NCI-H1930 (cell line): ENCODE measurements around the gene PTPRN2.
"Not testable (repeated sequence)": the region's sequence is repeated elsewhere in the genome, so short reads cannot be mapped to it uniquely, and the experiment has no call there.

Experiments
- DNase-seq, 2 experiments: peaks; one replicate each; lab custom pipeline; 2025; lab: John Stamatoyannopoulos, UW

Gene PTPRN2

GRCh38 chr7:158264881-158265742, 322.5 kb downstream of the PTPRN2 start:
- no peak for DNase-seq

DNA sequence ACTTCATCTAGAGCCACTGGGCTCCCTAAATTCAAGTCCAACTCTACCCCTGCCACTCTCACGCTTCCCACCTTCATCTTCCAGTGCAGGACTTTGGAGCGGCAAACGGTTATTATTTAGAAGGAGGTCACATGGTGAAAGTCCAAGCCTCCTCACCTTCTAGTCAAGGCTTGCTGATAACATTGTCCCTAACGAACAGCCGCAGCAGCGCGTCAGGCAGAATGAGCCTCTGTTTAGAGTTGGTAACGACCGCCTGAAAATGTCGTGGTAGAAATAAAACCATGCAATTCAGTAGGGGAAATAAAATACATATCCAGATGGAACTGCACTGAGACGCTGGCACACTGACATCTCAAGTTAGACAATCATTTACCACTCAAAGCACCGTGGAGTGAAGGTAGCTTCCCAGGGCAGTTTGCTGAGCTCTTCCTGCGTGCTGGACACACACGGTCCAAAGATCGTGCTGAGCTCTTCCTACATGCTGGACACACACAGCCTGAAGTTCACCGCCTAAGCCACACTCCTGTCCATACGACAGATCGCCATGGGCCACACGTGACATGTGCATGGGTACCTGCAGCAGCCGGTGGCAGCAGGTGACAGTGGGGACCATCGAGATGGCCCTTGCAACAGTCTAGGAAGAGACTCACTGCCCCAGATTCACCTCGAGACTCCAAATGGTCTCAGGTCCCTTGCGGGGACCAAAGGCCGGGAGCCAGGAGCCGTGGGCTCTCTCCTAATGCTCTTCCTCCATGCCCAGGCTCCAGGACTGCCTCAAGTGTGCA, 323.5 kb downstream of the PTPRN2 start:
- no peak for DNase-seq

DNA sequence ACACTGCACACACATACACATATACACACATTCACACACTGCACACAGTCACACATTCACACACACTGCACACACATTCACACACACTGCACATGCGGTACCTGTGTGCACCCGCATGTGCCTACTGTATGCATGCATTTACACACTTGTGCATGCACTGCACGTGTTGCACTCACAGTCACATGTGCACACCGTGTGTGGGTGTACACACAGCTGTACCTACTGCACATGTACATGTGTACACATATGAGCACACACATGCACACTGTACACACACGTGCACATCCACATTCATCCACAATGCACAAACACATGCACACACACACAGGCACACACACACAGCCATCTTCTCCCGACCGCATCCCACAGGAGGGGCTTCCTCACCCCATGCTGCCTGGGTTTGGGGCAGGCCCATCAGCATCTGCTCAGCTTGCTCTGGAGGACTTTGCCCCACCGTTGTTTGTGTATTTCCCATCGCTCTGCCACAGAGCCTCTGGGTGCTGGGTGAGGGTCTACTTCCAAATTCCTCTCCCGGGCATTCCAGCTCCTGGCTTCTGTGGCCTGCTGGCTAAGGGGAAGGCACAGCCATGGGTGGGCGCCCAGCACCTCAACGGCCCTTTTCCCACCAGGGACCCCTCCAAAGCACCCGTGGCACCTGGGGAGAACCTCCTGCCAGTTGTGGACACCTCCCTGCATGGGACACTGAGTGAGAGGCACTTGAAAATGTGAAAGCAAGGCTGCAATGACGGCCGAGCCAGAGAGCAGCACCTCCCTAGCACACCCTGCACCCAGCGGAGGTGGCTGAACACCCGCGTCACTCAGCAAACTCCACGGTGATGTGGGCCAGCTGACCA, 324.3 kb downstream of the PTPRN2 start:
- no peak for DNase-seq

DNA sequence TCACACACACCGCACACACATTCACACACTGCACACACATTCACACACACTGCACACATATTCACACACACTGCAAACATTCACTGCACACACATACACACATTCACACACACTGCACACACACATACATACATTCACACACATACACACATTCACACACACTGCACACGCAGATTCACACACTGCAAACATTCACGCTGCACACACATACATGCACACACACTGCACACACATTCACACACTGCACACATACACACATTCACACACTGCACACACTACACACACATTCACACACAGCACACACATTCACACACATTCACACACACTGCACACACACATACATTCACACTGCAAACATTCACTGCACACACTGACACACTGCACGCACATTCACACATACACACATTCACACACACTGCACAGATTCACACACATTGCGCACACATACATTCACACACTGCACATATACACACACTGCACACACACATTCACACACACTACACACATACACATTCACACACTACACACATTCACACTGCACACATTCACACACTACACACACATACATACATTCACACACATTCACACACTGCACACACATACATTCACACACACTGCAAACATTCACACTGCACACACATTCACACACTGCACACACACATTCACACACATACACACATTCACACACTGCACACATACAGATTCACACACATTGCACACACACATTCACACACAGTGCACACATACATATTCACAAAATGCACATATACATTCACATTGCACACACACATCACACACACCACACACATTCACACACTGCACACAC, 325.1 kb downstream of the PTPRN2 start:
- DNase-seq, result no peak

DNA sequence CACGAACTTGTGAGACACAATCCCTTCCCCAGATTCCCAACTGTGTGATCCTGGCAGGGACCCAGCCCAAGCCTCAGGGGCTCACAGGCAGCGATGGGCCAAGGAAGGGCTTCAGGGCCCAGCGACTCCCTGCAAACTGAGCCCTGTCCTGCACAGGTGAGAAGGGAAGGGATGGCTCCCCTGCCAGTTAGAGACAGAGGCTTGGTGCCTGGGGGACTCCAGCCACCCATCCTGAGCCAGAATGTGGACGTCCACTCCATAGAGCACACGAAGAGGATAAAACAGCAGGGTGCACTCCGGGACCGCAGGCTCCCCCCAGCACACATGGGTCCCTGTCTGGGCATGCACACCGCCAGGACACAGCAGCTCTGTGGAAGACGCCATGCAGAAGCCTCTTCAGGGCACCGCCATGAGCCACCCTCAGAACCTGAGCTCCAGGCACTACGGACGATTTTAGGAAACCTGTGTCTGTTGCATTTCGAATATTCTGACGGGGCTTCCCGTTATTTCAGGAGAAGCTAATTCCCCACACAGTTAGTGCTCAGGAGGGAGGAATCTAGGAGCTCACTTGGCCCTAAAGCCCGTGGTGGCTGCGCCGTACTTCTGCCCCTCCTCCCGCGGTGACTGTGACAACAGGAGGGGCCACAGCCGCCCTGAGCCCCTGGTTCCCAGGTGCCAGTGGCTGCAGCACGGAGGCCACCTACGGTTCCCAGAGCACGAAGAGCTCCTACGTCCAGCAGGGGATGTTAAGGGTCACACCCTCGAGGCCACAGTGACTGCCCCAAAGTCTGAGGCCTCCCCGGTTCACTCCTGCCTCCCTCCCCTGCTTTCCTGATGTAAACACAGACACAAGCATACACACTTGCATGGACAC, 326.0 kb downstream of the PTPRN2 start:
- no peak for DNase-seq

DNA sequence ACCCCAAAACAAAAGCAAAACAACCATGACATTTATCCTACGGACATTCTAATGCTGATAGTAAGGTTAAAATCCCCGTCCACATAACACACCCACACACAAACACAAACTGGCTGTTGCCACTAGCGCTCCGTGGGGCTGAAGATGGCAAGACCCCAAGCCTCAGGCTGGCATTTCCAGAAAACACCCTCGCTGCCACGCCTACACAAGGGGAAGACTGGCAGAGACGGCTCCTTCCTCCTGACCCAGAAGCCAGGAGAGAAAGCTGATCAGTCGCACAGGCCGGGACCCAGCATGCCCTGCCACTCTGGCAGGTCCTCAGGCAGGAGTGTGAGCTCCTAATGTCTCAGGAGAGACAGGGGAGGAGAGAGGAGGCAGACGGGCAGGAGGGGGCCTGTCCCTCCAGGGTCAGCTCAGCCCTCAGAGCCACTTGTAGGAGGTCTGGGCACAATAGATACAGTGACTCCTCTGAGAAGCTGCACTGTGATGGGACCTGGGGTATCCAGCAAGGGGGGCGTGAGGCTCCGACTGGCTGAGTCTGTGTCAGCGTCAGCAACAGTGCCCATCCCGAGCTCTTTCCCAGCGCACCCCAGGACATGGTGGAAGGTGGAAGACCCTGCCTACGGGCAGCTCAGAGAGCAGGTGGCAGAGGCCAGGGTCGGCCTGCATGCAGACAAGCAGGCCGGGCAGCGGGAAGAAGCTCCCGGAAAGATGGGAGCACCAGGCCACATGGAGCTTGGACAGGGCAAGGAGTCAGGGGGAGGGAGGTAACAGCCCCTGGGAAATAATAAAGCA, 326.9 kb downstream of the PTPRN2 start:
- no peak for DNase-seq

DNA sequence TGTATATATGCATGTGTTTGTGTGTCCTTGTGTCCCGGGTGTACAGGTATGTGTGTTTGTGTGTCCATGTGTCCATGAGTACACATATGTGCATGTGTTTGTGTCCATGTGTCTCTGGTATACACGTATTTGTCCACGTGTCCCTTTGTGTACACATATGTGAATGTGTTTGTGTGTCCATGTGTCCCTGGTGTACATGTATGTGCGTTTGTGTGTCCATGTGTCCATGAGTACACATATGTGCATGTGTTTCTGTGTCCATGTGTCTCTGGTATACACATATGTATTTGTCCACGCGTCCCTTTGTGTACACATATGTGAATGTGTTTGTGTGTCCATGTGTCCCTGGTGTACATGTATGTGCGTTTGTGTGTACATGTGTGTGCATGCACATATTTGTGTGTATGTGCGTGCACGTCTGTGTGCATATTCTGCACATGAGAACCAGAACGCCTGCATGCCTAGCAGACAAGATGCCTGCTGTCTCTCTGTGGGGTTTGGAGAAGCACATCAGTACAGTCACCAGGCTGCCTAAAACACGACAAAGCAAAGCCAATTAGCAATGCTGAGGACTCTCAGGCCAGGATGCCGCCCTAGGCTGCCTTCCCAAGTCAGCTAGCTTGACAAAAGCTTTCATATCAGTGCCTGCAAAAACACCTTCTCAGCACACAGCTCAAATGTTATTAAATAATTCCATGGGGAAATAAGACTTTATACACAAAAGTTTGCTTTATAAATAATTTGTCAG, 327.8 kb downstream of the PTPRN2 start:
- DNase-seq, result no peak

- no peak for DNase-seq
Measured at GRCh38 chr7:158259141-158259540, 328.5 kb downstream of the PTPRN2 start.

- DNase-seq, result no peak
Measured at GRCh38 chr7:158258411-158259130, 329.1 kb downstream of the PTPRN2 start.

DNA sequence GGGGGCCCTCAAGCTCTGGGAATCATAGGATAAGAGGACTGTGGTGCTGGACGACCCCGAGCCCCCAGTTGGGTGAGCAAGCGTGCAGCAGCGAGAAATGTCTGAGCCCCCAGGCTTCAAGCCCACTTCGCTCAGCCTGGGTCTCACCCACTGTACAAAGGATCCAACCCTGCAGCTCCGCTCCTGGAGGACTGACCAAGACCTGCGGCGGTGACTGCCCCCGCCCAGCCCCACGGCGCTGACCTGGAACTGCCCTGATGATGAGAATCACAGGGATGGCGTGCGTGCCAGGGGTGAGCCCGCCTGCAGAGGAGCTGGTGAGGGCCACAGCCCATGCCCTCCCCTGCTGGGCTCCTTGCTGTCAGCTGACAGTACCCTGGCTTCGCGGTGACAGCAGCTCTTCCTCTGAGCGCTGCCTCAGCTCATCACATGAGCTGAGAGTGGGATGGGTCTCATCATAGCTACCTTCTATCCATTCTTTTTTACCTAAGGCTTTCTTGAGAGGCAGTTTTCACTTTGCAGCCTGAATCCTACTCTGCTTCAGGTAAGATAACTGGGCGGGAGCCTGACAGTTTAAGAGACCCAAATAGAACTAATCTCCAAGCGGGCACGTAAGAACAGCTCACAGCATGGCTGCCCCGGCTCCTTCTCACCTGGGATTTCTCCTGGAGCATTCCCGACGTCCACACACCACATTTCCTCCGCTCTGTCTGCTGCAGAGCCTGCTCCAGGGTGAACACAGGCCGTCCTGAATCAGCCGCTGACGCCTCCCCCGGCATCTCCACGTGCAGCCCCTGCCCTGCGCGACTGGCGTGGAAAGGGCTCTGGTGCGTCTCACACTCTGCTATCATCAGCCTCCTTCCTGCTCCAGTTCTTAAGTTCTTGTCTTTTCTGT, 329.9 kb downstream of the PTPRN2 start:
- DNase-seq, result no peak

- no peak for DNase-seq
Measured at GRCh38 chr7:158257001-158257400, 330.6 kb downstream of the PTPRN2 start.

DNA sequence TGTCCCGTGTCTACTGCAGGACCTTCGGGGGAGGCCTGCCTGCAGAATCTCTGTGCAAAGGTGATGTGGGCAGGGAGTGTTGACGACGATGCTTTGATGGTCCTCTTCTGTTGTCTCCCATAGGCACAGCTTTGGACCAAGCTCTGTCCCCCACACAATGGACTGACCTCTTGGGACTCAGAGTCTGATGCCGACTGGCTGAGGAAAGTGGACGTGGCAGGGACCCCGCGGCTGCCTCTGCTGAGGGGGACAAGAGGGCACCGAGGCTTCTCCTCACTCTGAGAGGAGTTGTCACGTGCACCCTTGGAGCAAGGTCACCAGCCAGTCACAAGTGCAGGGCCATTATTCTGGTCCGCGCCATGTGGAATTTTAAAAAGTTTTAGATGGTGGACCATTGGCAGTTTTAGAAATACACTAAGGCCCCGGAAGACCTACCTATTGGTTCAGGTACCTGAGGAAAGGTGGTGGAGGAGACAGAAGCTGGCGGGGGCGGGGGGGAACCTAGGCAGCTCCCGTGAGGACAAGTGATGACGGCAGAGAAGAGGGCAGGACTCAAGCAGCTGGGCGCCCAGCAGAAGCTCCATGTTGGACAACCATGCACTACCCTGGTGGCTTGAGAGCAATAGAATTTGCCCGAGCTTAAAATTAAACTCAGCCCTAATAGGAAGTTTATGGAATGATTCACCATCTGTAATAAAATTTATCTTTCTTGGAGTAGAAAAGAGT, 331.4 kb downstream of the PTPRN2 start:
- DNase-seq, result no peak

DNA sequence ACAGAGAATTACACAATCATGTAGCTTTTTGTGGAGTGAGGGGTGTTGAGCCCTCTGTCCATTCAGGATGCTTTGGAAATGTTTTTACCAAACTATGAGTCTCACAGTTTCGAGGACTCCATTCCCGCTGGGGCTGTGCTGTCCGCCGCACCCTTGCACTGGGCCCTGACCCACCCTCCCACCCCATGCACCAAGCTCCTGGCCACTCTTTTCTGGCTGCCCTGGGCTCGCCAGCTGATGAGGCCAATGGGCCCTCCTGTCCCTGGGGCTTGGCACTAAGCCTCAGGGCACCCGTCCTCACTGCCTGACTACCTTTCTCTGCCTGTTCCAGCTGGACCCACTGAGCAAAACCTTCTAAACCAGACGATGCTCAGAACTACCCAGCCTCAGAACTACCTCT, 332.1 kb downstream of the PTPRN2 start:
- DNase-seq, result no peak

- no peak for DNase-seq
Measured at GRCh38 chr7:158255156-158255555, 332.5 kb downstream of the PTPRN2 start.

DNA sequence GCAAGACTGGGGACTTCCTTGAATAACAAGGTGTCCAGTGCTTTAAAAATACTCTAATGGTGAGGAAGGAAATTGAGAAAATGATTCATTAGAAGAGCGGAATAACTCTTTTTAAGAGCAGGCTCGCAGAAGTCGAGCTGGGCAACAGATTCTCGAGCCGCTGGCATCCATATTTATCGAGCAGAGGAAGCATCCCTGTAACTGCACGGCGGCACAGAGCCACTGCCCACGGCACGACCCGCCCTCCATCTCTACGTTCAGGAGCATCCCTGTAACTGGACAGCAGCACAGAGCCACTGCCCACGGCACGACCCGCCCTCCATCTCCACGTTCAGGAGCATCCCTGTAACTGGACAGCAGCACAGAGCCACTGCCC, 334.0 kb downstream of the PTPRN2 start:
- not testable (repeated sequence) for DNase-seq

GRCh38 chr7:158252837-158253669, 334.6 kb downstream of the PTPRN2 start:
- DNase-seq, result no peak
